GM21360 (cell line): ENCODE data around the gene DDX49.
"Not testable (repeated sequence)": the region's sequence is repeated elsewhere in the genome, so short reads cannot be mapped to it uniquely, and the experiment has no call there.

Source experiments
- ATAC-seq: cut with Tn5 transposase; IDR thresholded peaks from one replicate; pipeline ENCODE4 v1.9.1; 2021; ENCODE audit warnings: mild to moderate bottlenecking, moderate library complexity; ENCODE audit not compliant: unreplicated experiment

Gene DDX49

DNA sequence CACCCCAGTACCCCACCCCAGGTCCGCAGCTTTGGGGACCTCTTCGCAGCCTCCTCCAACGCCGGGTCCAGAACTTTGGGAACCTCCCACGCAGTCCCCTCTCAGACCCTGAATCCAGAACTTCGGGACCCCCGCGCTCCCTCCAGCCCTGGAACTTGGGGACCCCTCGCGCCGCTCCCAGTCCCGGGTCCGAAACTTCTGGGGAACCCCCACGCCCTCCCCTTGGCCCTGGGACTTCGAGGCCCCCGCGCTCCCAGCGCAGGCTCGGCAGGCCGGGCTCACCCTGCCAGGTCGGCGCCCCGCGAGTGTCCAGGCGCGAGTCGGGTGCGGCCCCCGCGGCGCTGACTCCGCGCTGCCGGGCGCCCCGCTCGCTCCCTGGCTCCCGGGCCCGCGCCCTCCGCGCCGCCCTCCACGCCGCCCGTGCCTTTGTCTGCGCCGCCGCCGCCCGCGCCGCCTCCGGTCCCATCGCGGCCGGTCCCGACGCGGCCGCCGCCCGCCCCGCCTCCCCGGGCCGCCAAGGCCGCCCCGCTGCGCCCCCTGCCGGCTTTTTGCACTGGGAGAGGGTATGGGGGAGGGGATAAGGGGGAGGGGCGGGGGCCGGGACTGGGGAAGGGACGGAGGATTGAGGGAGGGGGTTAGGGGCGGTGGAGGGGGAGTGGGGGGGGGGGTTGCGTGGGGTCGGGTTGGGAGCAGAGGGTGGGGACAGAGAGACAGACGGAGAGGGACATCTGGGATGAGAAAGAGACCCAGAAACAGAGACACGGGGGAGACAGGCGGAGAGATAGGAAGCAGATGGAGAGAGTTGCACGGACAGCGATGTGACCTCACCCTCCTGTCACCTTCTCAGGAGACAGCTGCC, 21.5 kb downstream of the DDX49 start, which contains the start of gene HOMER3:
HOMER3 (minus strand) TSS at position 449 of the 859 bp plus-strand sequence. CDS start 2,235 bp downstream, outside the sequence.
- ATAC-seq = no peak

GRCh38 chr19:18941628-18942354, 22.3 kb downstream of the DDX49 start:
- no peak for ATAC-seq

GRCh38 chr19:18942692-18943091, 23.2 kb downstream of the DDX49 start:
- ATAC-seq = no peak

GRCh38 chr19:18943465-18943864, 23.9 kb downstream of the DDX49 start:
- no peak for ATAC-seq

DNA sequence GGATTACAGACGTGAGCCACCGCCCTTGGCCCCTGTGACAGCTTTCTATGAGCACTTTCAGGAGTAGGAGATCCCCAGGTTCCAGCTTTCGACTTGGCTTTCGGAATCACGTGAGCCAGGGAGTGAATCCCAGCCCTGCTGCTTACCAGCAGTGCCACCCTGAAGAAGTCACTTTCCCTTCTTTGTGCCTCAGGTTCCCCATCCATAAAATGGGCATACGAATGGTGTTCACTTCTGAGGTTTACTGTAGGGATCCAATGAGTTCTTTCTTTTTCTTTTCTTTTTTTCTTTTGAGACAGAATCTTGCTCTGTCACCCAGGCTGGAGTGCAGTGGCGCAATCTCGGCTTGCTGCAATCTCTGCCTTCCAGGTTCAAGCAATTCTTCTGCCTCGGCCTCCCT, 25.8 kb downstream of the DDX49 start:
- ATAC-seq = no peak

DNA sequence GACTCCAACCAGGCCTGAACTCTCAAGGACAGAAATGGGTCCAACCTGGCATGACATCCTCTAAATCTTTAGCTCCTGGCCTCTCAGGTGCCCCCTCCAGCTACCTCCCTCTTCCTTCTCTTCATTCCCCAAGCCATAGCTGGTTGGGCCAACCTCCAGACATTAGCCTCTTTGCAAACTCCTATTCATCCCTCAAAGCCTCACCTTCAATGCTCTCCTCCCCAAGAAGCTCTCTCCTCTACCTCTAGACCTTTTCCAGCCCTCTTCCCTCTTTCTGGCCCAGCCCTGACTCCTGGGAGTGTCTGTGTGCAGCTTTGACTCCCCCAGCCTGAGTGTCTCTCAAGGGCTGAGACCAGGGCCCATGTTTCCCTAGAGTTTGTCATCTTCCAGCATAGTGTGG, 26.8 kb downstream of the DDX49 start:
- no peak for ATAC-seq

DNA sequence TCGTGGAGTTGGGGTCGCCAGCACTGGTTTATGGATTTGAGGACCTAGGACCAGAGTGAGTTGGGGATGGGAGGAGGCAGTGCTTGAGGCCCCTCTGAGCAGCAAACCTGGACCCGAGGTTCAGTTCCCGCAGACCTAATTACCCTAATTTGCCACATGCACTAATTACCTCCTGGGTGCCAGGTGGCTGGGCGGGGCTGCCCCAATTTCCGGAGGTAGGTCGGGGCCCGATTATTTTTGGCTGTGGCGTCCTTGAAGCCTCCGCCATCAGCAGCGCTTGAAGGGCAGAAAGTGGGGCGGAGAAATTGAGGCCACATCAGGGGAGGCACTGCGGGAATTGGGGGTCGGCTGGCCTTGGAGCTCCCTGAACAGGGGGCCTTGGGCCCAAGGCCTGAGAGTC, 27.4 kb downstream of the DDX49 start:
- no peak for ATAC-seq

GRCh38 chr19:18948075-18948975, 28.8 kb downstream of the DDX49 start:
- ATAC-seq = no peak

DNA sequence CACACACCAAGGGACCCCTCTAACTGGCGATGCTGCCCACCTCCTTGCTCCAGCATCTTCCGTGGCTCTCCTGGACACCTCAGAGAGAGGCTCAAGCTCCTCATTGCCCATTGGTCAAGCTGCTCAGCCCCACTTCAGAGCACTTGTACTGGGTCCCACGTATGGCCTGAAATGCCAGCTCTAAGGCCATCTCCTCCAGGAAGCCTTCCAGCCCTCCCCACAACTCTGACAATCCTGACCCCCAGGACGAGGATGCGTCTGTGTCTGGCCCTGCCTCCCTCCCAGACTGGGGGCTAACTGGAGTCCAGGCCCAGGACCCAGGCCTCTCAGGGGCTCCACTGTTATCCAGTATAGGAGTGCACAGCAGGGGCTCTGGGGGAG, 29.5 kb downstream of the DDX49 start:
- ATAC-seq = no peak

DNA sequence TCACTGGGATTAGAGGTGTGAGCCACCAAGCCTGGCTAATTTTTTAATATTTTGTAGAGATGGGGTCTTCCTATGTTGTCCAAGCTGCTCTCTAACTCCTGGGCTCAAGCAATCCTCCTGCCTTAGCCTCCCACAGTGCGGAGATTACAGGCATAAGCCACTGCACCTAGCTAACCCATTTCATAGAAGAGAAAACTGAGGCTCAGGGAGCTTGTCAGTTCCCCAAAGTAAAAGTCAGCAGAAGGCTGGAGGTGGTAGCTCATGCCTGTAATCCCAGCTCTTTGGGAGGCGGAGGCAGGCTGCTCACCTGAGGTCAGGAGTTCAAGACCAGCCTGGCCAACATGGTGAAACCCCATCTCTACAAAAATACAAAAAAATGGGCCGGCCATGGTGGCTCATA, 30.3 kb downstream of the DDX49 start:
- no peak for ATAC-seq

DNA sequence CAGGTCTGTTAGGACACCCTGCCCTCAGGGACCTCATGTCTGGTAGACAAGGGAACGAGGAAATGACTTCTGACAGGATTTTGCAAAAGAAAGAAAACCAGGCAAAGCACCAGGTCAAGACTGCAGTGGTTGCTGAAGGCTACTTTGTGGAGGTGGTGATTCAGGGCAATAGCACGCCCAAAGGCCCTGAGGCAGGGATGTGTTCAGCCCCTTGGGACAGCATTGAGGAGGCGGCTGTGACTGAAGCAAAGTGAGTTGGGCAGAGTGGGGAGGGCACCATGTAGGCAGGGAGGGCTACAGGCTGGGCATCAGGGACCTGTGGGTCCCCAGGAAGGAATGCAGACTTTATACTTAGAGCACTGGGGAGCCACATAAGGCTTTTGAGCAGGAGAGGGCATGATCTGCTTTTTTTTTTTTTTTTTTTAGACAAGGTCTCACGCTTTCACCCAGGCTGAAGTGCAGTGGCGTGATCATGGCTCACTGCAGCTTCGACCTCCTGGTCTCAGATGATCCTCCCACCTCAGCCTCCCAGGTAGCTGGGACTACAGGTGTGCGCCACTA, 32.3 kb downstream of the DDX49 start:
- ATAC-seq = no peak

DNA sequence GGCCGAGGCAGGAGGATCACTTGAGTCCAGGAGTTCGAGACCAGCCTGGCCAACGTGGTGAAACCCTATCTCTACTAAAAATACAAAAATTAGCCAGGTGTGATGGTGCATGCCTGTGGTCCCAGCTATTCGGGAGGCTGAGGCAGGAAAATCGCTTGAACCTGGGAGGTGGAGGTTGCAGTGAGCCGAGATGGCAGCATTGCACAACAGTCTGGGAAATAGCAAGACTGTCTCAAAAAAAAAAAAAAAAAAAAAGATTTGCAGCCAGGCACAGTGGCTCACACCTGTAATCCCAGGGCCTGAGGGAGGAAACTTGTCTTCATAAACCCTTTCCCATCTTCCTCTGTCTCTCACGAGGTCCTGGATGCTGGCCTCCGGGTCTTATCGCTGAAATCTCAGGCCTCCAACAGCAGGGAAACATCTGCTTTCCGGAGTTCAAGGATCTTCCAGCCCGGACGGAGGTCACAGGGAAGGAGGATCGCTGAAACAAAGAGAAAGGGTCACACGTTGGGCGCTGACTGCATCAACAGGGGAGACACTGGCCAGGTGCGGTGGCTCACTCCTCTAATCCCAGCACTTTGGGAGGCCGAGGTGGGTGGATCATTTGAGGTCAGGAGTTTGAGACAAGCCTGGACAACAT, 33.0 kb downstream of the DDX49 start:
- not testable (repeated sequence) for ATAC-seq

DNA sequence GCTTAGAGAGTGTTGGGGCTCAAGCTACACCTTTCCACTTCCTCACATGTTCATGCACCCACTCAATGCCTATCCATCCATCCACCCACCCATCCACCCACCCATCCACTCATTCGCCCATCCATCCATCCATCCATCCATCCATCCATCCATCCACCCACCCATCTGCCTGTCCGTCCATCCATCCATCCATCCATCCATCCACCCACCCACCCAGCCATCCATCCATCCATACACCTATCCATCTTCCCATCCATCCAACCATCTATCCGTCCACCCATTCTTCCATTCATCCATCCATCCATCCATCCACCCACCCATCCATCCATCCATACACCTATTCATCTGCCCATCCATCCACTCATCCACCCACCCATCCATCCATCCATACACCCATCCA, 34.6 kb downstream of the DDX49 start:
- ATAC-seq = no peak

DNA sequence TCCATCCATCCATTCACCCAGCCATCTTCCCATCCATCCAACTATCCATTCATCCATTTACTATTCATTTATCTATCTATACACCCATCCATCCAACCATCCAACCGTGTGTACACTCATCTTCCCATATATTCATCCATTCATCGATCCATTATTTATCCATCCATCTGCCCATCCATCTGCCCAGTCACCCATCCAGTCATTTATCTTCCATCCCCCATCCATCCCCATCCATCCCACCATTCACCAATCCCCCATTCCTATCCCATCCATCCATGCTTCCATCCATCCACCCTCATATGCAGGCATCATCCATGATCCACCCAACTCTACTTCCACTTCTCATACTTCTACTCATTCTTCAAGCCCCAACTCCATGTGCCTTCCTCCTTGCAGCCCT, 35.5 kb downstream of the DDX49 start:
- ATAC-seq = no peak

- ATAC-seq = no peak
Measured at GRCh38 chr19:18960370-18960769, 40.9 kb downstream of the DDX49 start.

- ATAC-seq = no peak
Measured at GRCh38 chr19:18961767-18962620, 42.5 kb downstream of the DDX49 start.

DNA sequence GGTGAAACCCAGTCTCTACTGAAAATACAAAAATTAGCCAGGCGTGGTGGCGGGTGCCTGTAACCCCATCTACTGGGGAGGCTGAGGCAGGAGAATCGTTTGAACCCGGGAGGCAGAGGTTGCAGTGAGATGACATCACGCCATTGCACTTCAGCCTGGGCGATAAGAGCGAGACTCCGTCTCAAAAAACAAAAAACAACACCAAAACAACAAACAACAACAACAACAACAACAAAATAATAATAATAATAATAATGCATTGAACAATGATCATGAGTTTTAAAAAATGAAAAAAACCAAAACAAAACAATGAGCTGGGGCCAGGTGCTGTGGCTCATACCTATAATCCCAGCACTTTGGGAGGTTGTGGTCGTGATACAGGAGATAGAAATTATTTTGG, 44.6 kb downstream of the DDX49 start:
- no peak for ATAC-seq

GRCh38 chr19:18966307-18966706, 46.8 kb downstream of the DDX49 start:
- no peak for ATAC-seq

- ATAC-seq = no peak
Measured at GRCh38 chr19:18967358-18968146, 48.0 kb downstream of the DDX49 start.
